Heart right ventricle (tissue), 16 donors: ENCODE measurements around the gene FKBP15. TPM values are rescaled to one million over a fixed set of nuclear protein-coding genes. Genes with fewer than 3 reads are reported as not detected.

ENCODE experiments used
- ATAC-seq, 8 donors: fragments of 200-7000 bp; cut with Tn5 transposase; one replicate each; pipeline ENCODE4 v1.9.1; 2020; ENCODE audit warnings: mild to moderate bottlenecking in 8 of 8, moderate library complexity in 8 of 8, moderate number of reproducible peaks in 1 of 8
- DNase-seq, 2 donors: peaks; one replicate each; pipeline ENCODE4 v3.0.0-alpha.2; 2020
- H3K27ac ChIP-seq, 10 donors: fragments of 200-600 bp; sonication (generic) in 2 of 10; one replicate each; pipeline versions ENCODE4 v1.5.0 to v1.8.0; 2020 to 2022; ENCODE audit warnings: mild to moderate bottlenecking in 3 of 10
- H3K27me3 ChIP-seq, 7 donors: fragments of 200-600 bp; one replicate each; pipeline ENCODE4 v1.8.0; 2021 to 2022; ENCODE audit warnings: mild to moderate bottlenecking in 2 of 7
- H3K36me3 ChIP-seq, 9 donors: fragments of 200-600 bp; sonication (generic) in 1 of 9; one replicate each; pipeline versions ENCODE4 v1.5.0 to v1.8.0; 2020 to 2022; ENCODE audit warnings: mild to moderate bottlenecking in 2 of 9
- H3K4me1 ChIP-seq, 9 donors: fragments of 200-600 bp; sonication (generic) in 1 of 9; one replicate each; pipeline versions ENCODE4 v1.5.0 to v1.8.0; 2020 to 2022; ENCODE audit warnings: mild to moderate bottlenecking in 4 of 9
- H3K4me3 ChIP-seq, 10 donors: fragments of 200-600 bp; sonication (generic) in 2 of 10; one replicate each; pipeline versions ENCODE4 v1.5.0 to v1.8.0; 2020 to 2022; ENCODE audit warnings: mild to moderate bottlenecking in 7 of 10, moderate library complexity in 2 of 10
- H3K9me3 ChIP-seq, 11 donors: fragments of 200-600 bp in 10 of 11; sonication (generic) in 2 of 11; one replicate each; pipeline versions ENCODE4 v1.5.0 to v1.8.0; 2013 to 2022; ENCODE audit warnings: mild to moderate bottlenecking in 2 of 11, control low read depth in 1 of 11, moderate library complexity in 1 of 11
- CTCF ChIP-seq, 9 donors: fragments of 200-600 bp; sonication (generic) in 2 of 9; IDR thresholded peaks; one replicate each; pipeline versions ENCODE4 v1.5.0 to v1.8.0; 2021 to 2022; ENCODE audit warnings: antibody characterized with exemption in 9 of 9, mild to moderate bottlenecking in 5 of 9, moderate library complexity in 1 of 9
- WGBS, 2 donors: extraction: QIAGEN DNeasy Blood & Tissue Kit; methylation state at CpG; one replicate each; pipeline ENCODE4 v1.1.7; 2013; ENCODE audit warnings: inconsistent platforms in 1 of 2; 5-methylcytosine and 5-hydroxymethylcytosine counted together
- intact Hi-C, 10 donors: fragments of 100-400 bp; cut with DNase I; formaldehyde crosslinking; loops; one replicate each; pipeline versions ENCODE4 v1.11.1 to v1.14.2; 2022
- polyA plus RNA-seq, 2 donors: library from polyadenylated mRNA; stranded (reverse); fragments of 200-250 nt; gene quantifications; one replicate each; pipeline ENCODE4 v1.2.3, GENCODE V29; 2013
- total RNA-seq, 10 donors: library from RNA; stranded (reverse); fragmentation: NEBNext Ultra II Directional in 3 of 10; extraction: Animal tissue kit (Norgen Biotek cat#: 25700) in 3 of 10; gene quantifications; one replicate each; pipeline versions ENCODE4 v1.2.1 to v1.2.4, GENCODE V29; 2021 to 2023
- donor health status: Arrhythmogenic right ventricular cardiomyopathy.
- donor health status: ischemic (EF 13 %, LVEDD 7.1; RV severe dilation, severe dysfunction).
- donor health status: healthy with polysubstance abuse.
- donor health status: DM: no; HTN: yes; CAD: no.
- donor health status: DM: no; HTN: no; CAD: no.
- donor health status: ischemic (EF 25% LVEDD 6.9; RV normal size, moderate dysfunction).
- donor health status: ischemic (EF 25% LVEDD 5.7; RV mildly dilated, moderate dysfunction).
- donor health status: healthy.
- donor health status: DM: yes; HTN: yes; CAD: no.
- donor health status: Ischemic cardiomyopathy.
- donor health status: ischemic (EF 35%, LVEDD 5.7; RV mildly dilated, moderate dysfunction).
- donor health status: nonischemic (EF 11% LVEDD 7.7; RV severe dilation, severe dysfunction).
- donor health status: DM: yes; HTN: yes; CAD: no.
- donor health status: PGD.
- donor health status: ischemic (EF 29% LVEDD 5.4; RV normal size, mild dysfunction).
- donor health status: nonischemic (EF 23%, LVEDD 6.1; RV moderate dilation, normal function).

The FKBP15 gene
- total and polyA plus RNA-seq, 12 donors = 10.7 to 27.9 (median 19.8) TPM

- TF ChIP-seq CTCF (IDR thresholded peaks at IDR 0.05) = no peak
- Histone ChIP-seq H3K36me3 (peaks cover 0 to 4% (median 0%) of the 10 kb centered on the region in 9 donors), H3K27me3 (no peaks in the 10 kb centered on the region), H3K27ac (no peak overlapping the region), H3K4me1 (peaks cover 0 to 9% (median 0%) of the 10 kb centered on the region in 9 donors), H3K9me3 (peaks cover 0 to 6% (median 0%) of the 10 kb centered on the region in 11 donors), H3K4me3 (no peak overlapping the region)
- no peak for ATAC-seq
- no peak for DNase-seq
- intact Hi-C loops = no loop called here
These were observed 26.6 kb upstream of the FKBP15 start for GRCh38 chr9:113247640-113248039.

DNA sequence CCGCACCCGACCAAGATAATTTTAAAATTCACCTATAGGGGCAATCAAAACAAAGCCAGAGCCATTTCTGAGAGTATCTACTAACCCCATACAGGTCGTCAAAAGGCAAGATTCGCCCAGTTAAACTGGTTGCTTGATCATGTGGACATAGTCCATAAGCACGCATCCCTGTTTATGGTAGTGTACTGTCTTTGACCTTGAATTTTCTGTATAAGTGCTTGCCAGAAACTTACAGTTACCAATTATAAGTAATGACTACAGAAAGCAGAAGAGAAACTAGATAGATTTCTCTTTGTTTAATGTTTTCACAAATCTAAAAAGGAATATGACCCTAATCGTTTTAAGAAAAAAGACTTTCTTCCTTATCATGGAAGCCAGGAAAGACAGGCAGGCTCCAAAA is 25.9 kb upstream of the FKBP15 start:
- WGBS, 2 donors = 86 to 88% methylated on average over 6 of the region's 6 CpGs
- no peak overlapping the region for H3K4me3 ChIP-seq
- TF ChIP-seq CTCF (IDR thresholded peaks at IDR 0.05) = no peak

DNA sequence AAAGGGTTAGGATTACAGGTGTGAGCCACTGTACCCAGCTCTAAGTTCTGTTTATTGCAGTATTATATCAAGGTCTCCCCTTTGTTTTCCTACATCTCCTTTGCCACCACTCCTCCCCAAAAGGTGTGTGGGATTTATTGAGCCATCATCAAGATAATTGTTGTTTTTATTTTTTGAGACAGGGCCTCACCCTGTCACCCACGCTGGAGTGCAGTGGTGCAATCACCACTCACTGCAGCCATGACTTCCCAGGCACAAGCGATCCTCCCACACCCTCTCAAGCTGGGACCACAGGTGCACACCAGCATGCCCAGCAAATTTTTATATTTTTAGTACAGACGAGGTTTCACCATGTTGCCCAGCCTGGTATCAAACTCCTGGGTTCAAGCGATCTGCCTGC is 24.8 kb upstream of the FKBP15 start:
- Histone ChIP-seq H3K9me3 (peaks cover 0 to 5% (median 0%) of the 10 kb centered on the region in 11 donors), H3K27me3 (no peaks in the 10 kb centered on the region), H3K36me3 (peaks cover 0 to 4% (median 0%) of the 10 kb centered on the region in 9 donors), H3K4me1 (peaks cover 0 to 9% (median 0%) of the 10 kb centered on the region in 9 donors), H3K27ac (no peak overlapping the region), H3K4me3 (no peak overlapping the region)
- ATAC-seq (no peak), DNase-seq (no peak)
- TF ChIP-seq CTCF (IDR thresholded peaks at IDR 0.05) = no peak
- 91 to 92% methylated on average over 4 of the region's 4 CpGs for WGBS, 2 donors
- intact Hi-C loops = no loop called here

More for the DNA sequence above, 25.9 kb upstream of the FKBP15 start:
- Histone ChIP-seq H3K9me3 (peaks cover 0 to 6% (median 0%) of the 10 kb centered on the region in 11 donors), H3K27ac (no peak overlapping the region), H3K27me3 (no peaks in the 10 kb centered on the region), H3K36me3 (peaks cover 0 to 4% (median 0%) of the 10 kb centered on the region in 9 donors), H3K4me1 (peaks cover 0 to 9% (median 0%) of the 10 kb centered on the region in 9 donors)
- DNase-seq (no peak), ATAC-seq (no peak)
- intact Hi-C loops = no loop called here

- 85 to 91% methylated on average over 2 of the region's 2 CpGs for WGBS, 2 donors
- intact Hi-C loops = no loop called here
- Histone ChIP-seq H3K4me3 (no peak overlapping the region), H3K9me3 (peaks cover 0 to 2% (median 0%) of the 10 kb centered on the region in 11 donors), H3K27me3 (no peaks in the 10 kb centered on the region), H3K27ac (no peak overlapping the region), H3K36me3 (peaks cover 0 to 3% (median 0%) of the 10 kb centered on the region in 9 donors), H3K4me1 (peaks cover 0 to 9% (median under 1%) of the 10 kb centered on the region in 9 donors)
- ATAC-seq (no peak), DNase-seq (no peak)
- TF ChIP-seq CTCF (IDR thresholded peaks at IDR 0.05) = no peak
These were observed 23.5 kb upstream of the FKBP15 start for GRCh38 chr9:113244556-113244955.
